ENCODE results near the gene TFDP2. TPM values are rescaled to one million over a fixed set of nuclear protein-coding genes. Genes with fewer than 3 reads are reported as not detected.
A peak's percentile ranks its signal among the peaks of the same experiment; 100 is the strongest.

Gene TFDP2
- total and polyA plus RNA-seq, 9 of the 15 experiments (the other 6 are each of a cell fraction or from before 2014, with no cell fraction given) = 95.6 to 179 (median 126) TPM

GRCh38 chr3:142046320-142047020 is 102.9 kb downstream of the TFDP2 start (continued):
- TF ChIP-seq CEBPG (CRISPR knock-in tag; IDR thresholded peaks at IDR 0.05) = peak; percentile 68
- TF ChIP-seq CEBPG (tag; conservative IDR thresholded peaks at IDR 0.05 in 1 of 2, IDR thresholded peaks at IDR 0.05 in 1 of 2) = peak; percentile 85 to 89
- TF ChIP-seq ZSCAN32 (CRISPR knock-in tag; IDR thresholded peaks at IDR 0.05) = no peak
- TF ChIP-seq SAFB2 (IDR thresholded peaks at IDR 0.05; ENCODE audit: borderline replicate concordance, low read depth, low read length, severe bottlenecking) = no peak
- TF ChIP-seq NFIX (CRISPR knock-in tag; IDR thresholded peaks at IDR 0.05; ENCODE audit: low read depth) = no peak
- peak; percentile 83 for TF ChIP-seq ZNF644 (tag; IDR thresholded peaks at IDR 0.05; ENCODE audit: low read depth)
- TF ChIP-seq PURB (CRISPR knock-in tag; IDR thresholded peaks at IDR 0.05; ENCODE audit: low read depth) = no peak
- peak; percentile 98 for TF ChIP-seq CBFA2T3 (IDR thresholded peaks at IDR 0.05)
- no peak for TF ChIP-seq SREBF1 (IDR thresholded peaks at IDR 0.05; ENCODE audit: borderline replicate concordance, low read depth, low read length)
- no peak for TF ChIP-seq AFF4 (CRISPR knock-in tag; IDR thresholded peaks at IDR 0.05)
- TF ChIP-seq SAFB (IDR thresholded peaks at IDR 0.05; ENCODE audit: borderline replicate concordance, low read depth, low read length) = no peak
- no peak for TF ChIP-seq NR4A1 (CRISPR knock-in tag; IDR thresholded peaks at IDR 0.05)
- TF ChIP-seq NR4A1 (tag; IDR thresholded peaks at IDR 0.05) = 0 out of 2 replicates have a peak, but pooled peaks have one; percentile 48
- TF ChIP-seq UBTF (IDR thresholded peaks at IDR 0.05; ENCODE audit: borderline replicate concordance in 1 of 2, low read depth in 2 of 2, low read length in 2 of 2) = no peak
- peak; percentile 43 for TF ChIP-seq CHD1 (IDR thresholded peaks at IDR 0.05; ENCODE audit: low read length)
- no peak for TF ChIP-seq HMG20B (CRISPR knock-in tag; IDR thresholded peaks at IDR 0.05)
- TF ChIP-seq ZNF449 (CRISPR knock-in tag; IDR thresholded peaks at IDR 0.05) = no peak
- TF ChIP-seq POU5F1 (IDR thresholded peaks at IDR 0.05; ENCODE audit: borderline replicate concordance, low read depth, low read length, partially characterized antibody) = no peak
- no peak for TF ChIP-seq BDP1 (IDR thresholded peaks at IDR 0.05; ENCODE audit: insufficient read depth, insufficient read length)

All from K562 (cell line).